MM.1S (cell line): ENCODE data around the gene CLCNKB.

ENCODE experiments used
- EZH2phosphoT487 ChIP-seq: fragments of 300-600 bp; sonication (generic); IDR thresholded peaks from 2 replicates; pipeline ENCODE4 v1.6.1; 2018; ENCODE audit warnings: antibody characterized with exemption, low read length
- TF ChIP-seq, protein P1 (sequence below): fragments of 300-600 bp; sonication (generic); IDR thresholded peaks from 2 replicates; pipeline ENCODE4 v1.5.1; 2016; ENCODE audit warnings: antibody characterized with exemption, low read length, mixed read lengths

DNA sequence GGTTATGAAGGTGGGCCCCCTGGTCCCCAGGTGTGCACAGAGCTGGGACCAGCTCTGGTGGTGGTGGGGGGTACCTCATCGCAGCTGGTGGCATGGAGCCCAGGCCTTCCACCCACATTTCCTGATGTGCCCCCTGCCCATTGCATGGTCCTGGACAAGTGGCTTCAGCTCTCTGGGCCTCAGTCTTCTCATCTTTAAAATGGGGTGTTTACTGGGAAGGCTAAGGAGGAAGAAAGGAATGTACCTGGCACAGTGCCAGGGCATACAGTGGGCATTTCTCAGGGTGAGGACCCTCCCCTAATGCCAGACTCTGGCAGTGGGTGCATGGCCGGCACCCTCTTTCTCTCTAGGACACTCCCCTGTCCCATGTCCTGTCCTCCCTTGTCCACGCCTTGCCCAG, 7.5 kb downstream of the CLCNKB start:
- TF ChIP-seq, protein P1, sequence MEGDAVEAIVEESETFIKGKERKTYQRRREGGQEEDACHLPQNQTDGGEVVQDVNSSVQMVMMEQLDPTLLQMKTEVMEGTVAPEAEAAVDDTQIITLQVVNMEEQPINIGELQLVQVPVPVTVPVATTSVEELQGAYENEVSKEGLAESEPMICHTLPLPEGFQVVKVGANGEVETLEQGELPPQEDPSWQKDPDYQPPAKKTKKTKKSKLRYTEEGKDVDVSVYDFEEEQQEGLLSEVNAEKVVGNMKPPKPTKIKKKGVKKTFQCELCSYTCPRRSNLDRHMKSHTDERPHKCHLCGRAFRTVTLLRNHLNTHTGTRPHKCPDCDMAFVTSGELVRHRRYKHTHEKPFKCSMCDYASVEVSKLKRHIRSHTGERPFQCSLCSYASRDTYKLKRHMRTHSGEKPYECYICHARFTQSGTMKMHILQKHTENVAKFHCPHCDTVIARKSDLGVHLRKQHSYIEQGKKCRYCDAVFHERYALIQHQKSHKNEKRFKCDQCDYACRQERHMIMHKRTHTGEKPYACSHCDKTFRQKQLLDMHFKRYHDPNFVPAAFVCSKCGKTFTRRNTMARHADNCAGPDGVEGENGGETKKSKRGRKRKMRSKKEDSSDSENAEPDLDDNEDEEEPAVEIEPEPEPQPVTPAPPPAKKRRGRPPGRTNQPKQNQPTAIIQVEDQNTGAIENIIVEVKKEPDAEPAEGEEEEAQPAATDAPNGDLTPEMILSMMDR, result no peak
- TF ChIP-seq EZH2phosphoT487, result no peak
